BLaER1 (cell line): Measurements from ENCODE around the gene HBP1.

Experiments used
- H3K27ac ChIP-seq: shearing (Covaris generic); formaldehyde crosslinking; 2 replicates; pipeline ENCODE4 v1.8.1; 2022
- H3K27me3 ChIP-seq: shearing (Covaris generic); formaldehyde crosslinking; 2 replicates; pipeline ENCODE4 v1.8.1; 2022
- H3K36me3 ChIP-seq: shearing (Covaris generic); formaldehyde crosslinking; 2 replicates; pipeline ENCODE4 v1.8.1; 2022
- H3K4me1 ChIP-seq: shearing (Covaris generic); formaldehyde crosslinking; 2 replicates; pipeline ENCODE4 v1.8.1; 2022
- H3K4me2 ChIP-seq: shearing (Covaris generic); formaldehyde crosslinking; 2 replicates; pipeline ENCODE4 v1.8.1; 2022
- H3K4me3 ChIP-seq: shearing (Covaris generic); formaldehyde crosslinking; 2 replicates; pipeline ENCODE4 v1.8.1; 2022
- H3K9ac ChIP-seq: shearing (Covaris generic); formaldehyde crosslinking; 2 replicates; pipeline ENCODE4 v1.8.1; 2022
- H3K9me3 ChIP-seq: shearing (Covaris generic); formaldehyde crosslinking; 2 replicates; pipeline ENCODE4 v1.8.1; 2022
- H4K20me1 ChIP-seq: shearing (Covaris generic); formaldehyde crosslinking; 2 replicates; pipeline ENCODE4 v1.8.1; 2022
- Cebpa-rat ChIP-seq: shearing (Covaris generic); IDR thresholded peaks from 2 replicates; pipeline ENCODE4 v1.8.1; 2022

Gene HBP1, protein sequence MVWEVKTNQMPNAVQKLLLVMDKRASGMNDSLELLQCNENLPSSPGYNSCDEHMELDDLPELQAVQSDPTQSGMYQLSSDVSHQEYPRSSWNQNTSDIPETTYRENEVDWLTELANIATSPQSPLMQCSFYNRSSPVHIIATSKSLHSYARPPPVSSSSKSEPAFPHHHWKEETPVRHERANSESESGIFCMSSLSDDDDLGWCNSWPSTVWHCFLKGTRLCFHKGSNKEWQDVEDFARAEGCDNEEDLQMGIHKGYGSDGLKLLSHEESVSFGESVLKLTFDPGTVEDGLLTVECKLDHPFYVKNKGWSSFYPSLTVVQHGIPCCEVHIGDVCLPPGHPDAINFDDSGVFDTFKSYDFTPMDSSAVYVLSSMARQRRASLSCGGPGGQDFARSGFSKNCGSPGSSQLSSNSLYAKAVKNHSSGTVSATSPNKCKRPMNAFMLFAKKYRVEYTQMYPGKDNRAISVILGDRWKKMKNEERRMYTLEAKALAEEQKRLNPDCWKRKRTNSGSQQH

DNA sequence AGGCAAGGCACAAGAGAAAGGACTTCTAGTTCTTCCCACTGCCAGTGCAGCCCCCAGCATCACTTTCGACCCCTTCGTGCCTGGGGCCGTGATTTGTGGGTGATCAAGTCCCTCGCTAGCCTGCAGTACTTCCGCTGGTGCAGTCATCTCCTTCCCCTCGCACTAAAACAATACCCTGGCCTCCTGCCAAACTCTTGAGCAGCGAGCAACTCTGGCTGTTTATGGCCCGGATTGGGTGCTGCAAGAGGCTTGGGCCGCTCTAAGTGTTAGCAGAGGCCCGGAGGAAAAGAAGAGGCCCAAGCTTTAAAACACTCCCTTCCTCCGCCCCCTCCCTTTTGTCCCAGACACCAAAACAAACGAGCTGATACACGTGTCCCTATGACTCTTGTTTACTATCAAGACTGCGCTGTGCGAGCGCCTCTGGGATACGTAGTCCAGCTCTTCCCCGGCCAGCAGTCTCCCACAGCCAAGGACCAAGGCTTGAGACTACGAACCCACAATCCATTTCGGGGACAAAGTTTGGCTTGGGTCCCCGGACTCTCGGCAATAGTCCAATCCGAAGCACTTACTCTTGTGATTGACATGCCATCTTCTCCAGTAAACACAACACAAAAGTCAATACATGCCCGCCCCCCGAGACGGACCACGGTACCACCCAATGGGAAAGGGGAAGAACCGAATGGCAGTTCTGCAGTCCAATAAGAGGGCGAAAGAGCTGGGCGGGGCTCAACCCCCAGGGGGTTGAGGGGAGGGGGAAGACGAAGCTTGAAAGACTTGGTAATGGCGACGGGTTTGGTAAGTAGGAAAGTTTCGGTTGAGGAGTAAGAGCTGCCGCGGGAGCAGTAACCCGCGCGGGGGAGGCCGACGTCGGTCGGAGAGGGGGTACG, at the start of gene HBP1:
Gene HBP1, plus strand, starts transcription at position 771 of the 887 bp plus-strand sequence. CDS start 10,891 bp downstream, outside the sequence.
- H3K4me3 ChIP-seq: peak within 1 kb of the TSS; percentile 84
- peaks cover 26% of the 10 kb centered on the region for H3K4me1 ChIP-seq
- H3K36me3 ChIP-seq: peaks cover 9% of the 10 kb centered on the region; the same call in 1 of the 2 replicates
- peak within 1 kb of the TSS; percentile 91 for H3K4me2 ChIP-seq
- H3K9ac ChIP-seq: peak within 1 kb of the TSS; percentile 89
- peak within 1 kb of the TSS; percentile 89 for H3K27ac ChIP-seq
- no peaks in the 10 kb centered on the region for H3K27me3 ChIP-seq
- no peaks in the 10 kb centered on the region for H3K9me3 ChIP-seq
- TF ChIP-seq Cebpa-rat: no peak
- H4K20me1 ChIP-seq: peaks cover 37% of the 10 kb centered on the region

DNA sequence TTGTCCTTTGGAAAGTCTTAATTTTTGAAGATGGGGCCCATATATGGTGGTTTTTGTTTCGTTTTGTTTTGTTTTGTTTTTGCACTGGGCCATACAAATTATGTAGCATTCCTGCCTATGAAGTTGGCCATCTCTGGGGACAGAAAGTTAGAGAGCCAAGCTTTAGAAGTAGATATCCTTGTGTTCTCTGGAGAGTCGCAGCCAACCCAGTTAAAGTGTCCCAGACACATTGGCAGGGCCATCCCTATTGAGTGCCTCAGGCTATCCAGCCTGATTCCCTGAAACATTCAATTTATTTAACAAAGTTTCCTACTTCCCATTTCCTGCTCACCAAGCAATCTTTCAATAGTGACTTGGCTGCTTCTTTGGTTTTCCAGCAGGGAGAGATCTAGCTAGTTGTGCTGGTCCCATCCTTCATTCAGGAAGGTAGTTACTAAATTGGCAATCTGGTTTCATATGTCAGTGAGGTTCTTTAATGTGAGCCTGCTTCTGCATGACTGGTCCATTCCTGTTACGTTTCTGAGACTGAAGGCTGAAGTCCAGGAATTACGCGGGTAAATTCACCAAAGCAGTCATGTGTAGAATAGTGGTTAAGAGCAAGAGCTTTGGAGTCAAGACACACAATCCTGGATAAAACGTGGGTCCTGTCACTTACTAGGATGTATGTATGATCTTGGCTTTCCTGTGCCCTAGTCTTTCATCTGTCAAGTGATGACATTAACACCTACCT, 49.3 kb upstream of the HBP1 start:
- Histone ChIP-seq H3K4me2 (no peak overlapping the region), H3K27ac (no peak overlapping the region), H3K27me3 (no peaks in the 10 kb centered on the region)

DNA sequence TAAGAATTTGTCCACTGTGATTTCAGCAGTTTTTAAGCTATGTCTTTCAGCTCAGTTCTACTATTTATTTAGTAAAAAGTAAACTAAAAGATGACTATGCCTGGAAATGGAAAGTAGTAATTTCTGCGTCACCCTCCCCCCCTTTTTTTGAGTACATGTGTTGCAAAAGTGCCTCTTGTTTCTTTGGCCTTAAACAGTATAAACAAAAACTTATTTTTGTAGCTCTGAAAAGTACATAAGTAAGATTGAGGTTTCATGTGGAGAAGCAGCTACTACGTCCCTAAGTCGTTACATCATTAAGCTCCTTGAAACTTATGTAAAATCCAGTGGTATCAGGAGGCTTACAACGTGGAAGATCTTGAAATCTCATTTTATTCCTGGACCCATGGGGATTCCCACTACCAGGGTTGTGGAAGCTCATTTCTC, 46.3 kb upstream of the HBP1 start:
- no peaks in the 10 kb centered on the region for H3K9me3 ChIP-seq
- H3K9ac ChIP-seq: no peak overlapping the region
- H3K36me3 ChIP-seq: no peaks in the 10 kb centered on the region
- H3K27me3 ChIP-seq: no peaks in the 10 kb centered on the region
- no peaks in the 10 kb centered on the region for H3K4me1 ChIP-seq
- H3K27ac ChIP-seq: no peak overlapping the region
- H4K20me1 ChIP-seq: no peaks in the 10 kb centered on the region
- no peak overlapping the region for H3K4me2 ChIP-seq
- no peak for TF ChIP-seq Cebpa-rat
- no peak overlapping the region for H3K4me3 ChIP-seq

More for the DNA sequence above, 49.3 kb upstream of the HBP1 start:
- Histone ChIP-seq H3K36me3 (no peaks in the 10 kb centered on the region), H3K4me1 (no peaks in the 10 kb centered on the region), H4K20me1 (no peaks in the 10 kb centered on the region), H3K9me3 (no peaks in the 10 kb centered on the region), H3K4me3 (no peak overlapping the region), H3K9ac (no peak overlapping the region)
- TF ChIP-seq Cebpa-rat: no peak

DNA sequence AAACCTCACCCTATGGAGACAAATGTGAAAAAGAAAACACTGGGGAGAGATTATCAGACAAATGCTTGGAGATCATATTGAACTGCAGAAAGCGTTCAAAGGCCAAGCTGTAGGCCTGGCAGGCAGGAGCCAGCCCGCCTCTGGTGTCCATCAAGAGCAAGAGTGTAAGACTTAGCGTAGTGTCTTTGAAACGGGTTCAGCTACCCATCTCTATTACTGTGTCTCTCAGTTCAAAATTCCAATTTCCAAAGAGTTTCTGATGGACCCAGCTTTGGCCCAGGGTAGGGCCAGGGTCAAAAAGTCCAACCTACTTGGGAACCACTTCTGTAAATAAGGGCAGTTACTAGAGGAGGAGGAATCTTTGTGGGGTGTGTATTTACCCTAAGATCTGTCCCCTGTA, 45.4 kb upstream of the HBP1 start:
- no peak overlapping the region for H3K4me3 ChIP-seq
- no peaks in the 10 kb centered on the region for H3K36me3 ChIP-seq
- H3K4me2 ChIP-seq: no peak overlapping the region
- TF ChIP-seq Cebpa-rat: no peak
- H3K27me3 ChIP-seq: no peaks in the 10 kb centered on the region
- H4K20me1 ChIP-seq: no peaks in the 10 kb centered on the region
- H3K9me3 ChIP-seq: no peaks in the 10 kb centered on the region
- H3K27ac ChIP-seq: no peak overlapping the region
- no peaks in the 10 kb centered on the region for H3K4me1 ChIP-seq
- H3K9ac ChIP-seq: no peak overlapping the region

DNA sequence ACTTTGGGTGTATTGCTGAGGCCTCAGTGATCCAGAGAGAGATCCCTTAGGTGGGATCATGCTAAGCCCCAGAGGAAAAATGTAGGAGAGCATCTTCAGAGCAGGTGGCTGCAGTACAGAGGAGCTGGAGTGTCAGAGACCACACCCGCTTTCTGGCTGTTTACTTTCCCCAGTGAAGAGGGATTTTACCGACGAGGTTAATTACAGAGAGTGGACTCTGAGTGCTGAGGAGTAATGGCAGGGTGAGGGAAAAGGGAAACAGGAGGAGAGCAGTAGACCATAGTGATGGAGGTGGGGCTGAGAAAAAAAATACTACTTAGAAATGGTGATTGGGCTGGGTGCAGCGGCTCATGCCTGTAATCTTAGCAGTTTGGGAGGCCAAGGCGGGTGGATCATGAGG, 43.3 kb upstream of the HBP1 start:
- H3K4me2 ChIP-seq: no peak overlapping the region
- no peak overlapping the region for H3K27ac ChIP-seq
- H4K20me1 ChIP-seq: no peaks in the 10 kb centered on the region
- H3K9ac ChIP-seq: no peak overlapping the region
- H3K4me1 ChIP-seq: no peaks in the 10 kb centered on the region
- no peaks in the 10 kb centered on the region for H3K36me3 ChIP-seq
- TF ChIP-seq Cebpa-rat: no peak
- H3K4me3 ChIP-seq: no peak overlapping the region
- no peaks in the 10 kb centered on the region for H3K27me3 ChIP-seq
- H3K9me3 ChIP-seq: no peaks in the 10 kb centered on the region

DNA sequence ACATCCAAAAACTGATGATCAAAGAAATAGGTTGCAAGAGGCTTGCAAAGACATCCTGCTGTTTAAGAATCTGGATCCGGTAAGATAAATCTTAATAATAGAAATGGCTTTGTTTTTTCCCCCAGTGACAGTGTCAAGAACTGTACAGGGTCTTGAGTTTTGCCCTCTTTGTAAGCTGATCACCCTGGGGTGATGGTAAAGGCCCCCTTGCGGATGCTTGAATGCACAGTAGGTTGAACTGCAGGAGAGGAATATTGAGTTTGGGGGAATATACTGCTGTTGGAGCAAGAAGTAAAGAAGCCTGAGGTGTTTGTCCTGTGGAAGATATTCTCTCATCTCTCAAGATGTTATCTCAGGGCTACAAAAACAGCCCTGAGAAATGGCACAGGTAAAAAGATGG, 40.6 kb upstream of the HBP1 start:
- Histone ChIP-seq H3K9me3 (no peaks in the 10 kb centered on the region), H3K4me1 (no peaks in the 10 kb centered on the region)
- no peak for TF ChIP-seq Cebpa-rat

DNA sequence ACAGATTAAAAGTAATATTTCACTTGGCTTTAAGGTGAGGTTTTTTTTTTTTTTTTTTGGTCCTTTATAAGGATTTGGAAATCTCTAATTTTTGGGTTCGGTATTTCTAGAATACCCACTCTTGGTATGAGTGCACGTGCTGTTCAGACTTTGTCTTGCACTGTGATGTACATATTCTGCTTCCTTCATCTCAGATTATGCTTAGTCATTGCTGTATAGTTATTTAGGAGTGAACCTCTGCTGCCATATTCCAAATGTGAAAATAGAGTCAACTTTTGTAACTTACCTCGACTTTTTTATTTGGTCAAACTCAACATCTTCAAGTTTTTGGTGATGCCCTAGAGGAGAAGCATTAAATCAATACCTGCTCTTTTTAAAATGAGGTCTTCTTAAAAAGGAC, 40.1 kb upstream of the HBP1 start:
- Histone ChIP-seq H3K9ac (no peak overlapping the region), H3K27me3 (no peaks in the 10 kb centered on the region), H3K36me3 (no peaks in the 10 kb centered on the region), H3K4me1 (no peaks in the 10 kb centered on the region), H3K9me3 (no peaks in the 10 kb centered on the region), H3K27ac (no peak overlapping the region), H3K4me3 (no peak overlapping the region), H3K4me2 (no peak overlapping the region), H4K20me1 (no peaks in the 10 kb centered on the region)
- no peak for TF ChIP-seq Cebpa-rat

More for the DNA sequence above, 40.6 kb upstream of the HBP1 start:
- no peak overlapping the region for H3K27ac ChIP-seq
- H3K27me3 ChIP-seq: no peaks in the 10 kb centered on the region
- no peaks in the 10 kb centered on the region for H4K20me1 ChIP-seq
- H3K4me2 ChIP-seq: no peak overlapping the region
- H3K9ac ChIP-seq: no peak overlapping the region
- H3K36me3 ChIP-seq: no peaks in the 10 kb centered on the region
- no peak overlapping the region for H3K4me3 ChIP-seq

DNA sequence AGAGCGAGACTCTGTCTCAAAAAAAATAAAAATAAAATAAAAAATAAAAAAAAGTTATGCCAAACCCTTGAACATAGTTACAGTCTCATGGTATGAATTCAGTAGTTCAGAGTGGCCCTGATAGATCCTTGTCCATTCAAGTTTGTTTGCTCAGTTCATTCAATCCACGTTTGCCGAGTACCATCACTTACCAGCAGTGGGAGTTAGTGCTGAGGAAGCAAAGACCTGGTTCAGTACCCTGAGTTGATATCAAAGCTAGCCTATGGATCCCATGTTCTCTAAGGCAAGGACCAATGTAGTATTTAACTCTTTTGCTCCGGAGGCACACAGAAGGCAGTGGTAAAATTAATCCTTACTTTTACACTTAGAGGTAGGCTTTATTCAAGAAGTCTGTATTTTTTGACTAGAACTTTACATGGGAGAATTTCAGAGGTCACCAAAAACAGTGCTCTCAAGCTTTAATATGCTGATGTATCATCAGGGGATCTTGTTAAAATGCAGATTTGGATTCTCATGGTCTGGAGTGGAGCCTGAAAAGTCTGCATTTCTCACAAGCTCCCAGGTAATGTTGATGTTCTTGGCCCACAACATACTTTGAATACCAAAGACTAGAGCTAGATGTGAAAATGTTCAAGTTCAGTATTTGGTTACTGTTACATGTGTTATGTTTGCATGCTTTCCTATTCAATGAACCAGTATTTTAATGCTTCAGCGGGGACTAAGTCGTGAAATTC, 38.1 kb upstream of the HBP1 start:
- TF ChIP-seq Cebpa-rat: no peak
- H3K4me1 ChIP-seq: no peaks in the 10 kb centered on the region
- H3K27me3 ChIP-seq: no peaks in the 10 kb centered on the region
- H3K36me3 ChIP-seq: no peaks in the 10 kb centered on the region
- H3K4me2 ChIP-seq: no peak overlapping the region
- H3K27ac ChIP-seq: no peak overlapping the region
- H4K20me1 ChIP-seq: no peaks in the 10 kb centered on the region
- H3K4me3 ChIP-seq: no peak overlapping the region
- no peaks in the 10 kb centered on the region for H3K9me3 ChIP-seq
- no peak overlapping the region for H3K9ac ChIP-seq

DNA sequence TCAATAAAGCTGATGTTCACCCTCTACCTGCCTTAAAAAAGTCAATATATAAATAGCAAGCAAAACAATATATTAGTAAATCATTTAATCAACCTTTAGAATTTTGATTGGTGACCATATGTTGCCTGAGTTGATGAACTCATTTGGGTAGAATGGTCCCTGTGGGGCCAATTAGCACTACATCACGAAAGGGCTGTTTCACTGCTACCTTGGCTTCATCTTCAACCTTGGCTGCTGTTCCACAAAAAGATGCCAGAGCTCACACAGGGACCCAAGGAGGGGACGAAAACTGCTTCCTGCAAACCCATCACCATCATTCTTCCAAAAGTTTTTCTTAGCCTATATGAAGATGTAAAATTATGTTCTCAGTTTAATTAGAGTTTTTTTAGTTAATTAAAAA, 35.4 kb upstream of the HBP1 start:
- Histone ChIP-seq H3K36me3 (no peaks in the 10 kb centered on the region), H4K20me1 (no peaks in the 10 kb centered on the region), H3K4me2 (no peak overlapping the region), H3K27ac (no peak overlapping the region), H3K4me3 (no peak overlapping the region), H3K27me3 (no peaks in the 10 kb centered on the region), H3K9me3 (no peaks in the 10 kb centered on the region), H3K9ac (no peak overlapping the region), H3K4me1 (no peaks in the 10 kb centered on the region)
- TF ChIP-seq Cebpa-rat: no peak
